Measurements from ENCODE around the gene CSNK2A3. TPM values are rescaled to one million over a fixed set of nuclear protein-coding genes. Genes with fewer than 3 reads are reported as not detected.
"Not testable (repeated sequence)": the region's sequence is repeated elsewhere in the genome, so short reads cannot be mapped to it uniquely, and the experiment has no call there.

The CSNK2A3 gene
- total and polyA plus RNA-seq, 8 donors = 0.19 to 1.1 (median 0.54) TPM; not detected in 1

GRCh38 chr11:11363674-11364073 is 10.6 kb upstream of the CSNK2A3 start:
- no peak for TF ChIP-seq CTCF (IDR thresholded peaks at IDR 0.05)
- no peaks in the 10 kb centered on the region for H3K9me3 ChIP-seq
- H3K4me3 ChIP-seq = no peak overlapping the region
- no peak for FAIRE-seq
- intact Hi-C loops (cut with DNase I) = no loop called here
- no peak for DNase-seq
- H3K4me1 ChIP-seq = no peaks in the 10 kb centered on the region
- H3K27me3 ChIP-seq = no peaks in the 10 kb centered on the region
- no peak for ATAC-seq
- H3K36me3 ChIP-seq = no peaks in the 10 kb centered on the region
- H3K27ac ChIP-seq = no peak overlapping the region

GRCh38 chr11:11359611-11360010 is 6.6 kb upstream of the CSNK2A3 start:
- no peak for ATAC-seq
- H3K4me3 ChIP-seq = no peak overlapping the region
- H3K27me3 ChIP-seq = no peaks in the 10 kb centered on the region
- H3K27ac ChIP-seq = no peak overlapping the region
- intact Hi-C loops (cut with DNase I) = no loop called here
- no peaks in the 10 kb centered on the region for H3K9me3 ChIP-seq
- no peak for TF ChIP-seq CTCF (IDR thresholded peaks at IDR 0.05)
- H3K4me1 ChIP-seq = no peaks in the 10 kb centered on the region
- no peak for FAIRE-seq
- DNase-seq = no peak
- H3K36me3 ChIP-seq = no peaks in the 10 kb centered on the region
- WGBS, 2 donors = 69 to 78% methylated on average over 3 of the region's 3 CpGs

GRCh38 chr11:11356842-11357241 is 3.8 kb upstream of the CSNK2A3 start:
- H3K4me1 ChIP-seq = no peaks in the 10 kb centered on the region
- no peak for ATAC-seq
- WGBS, 2 donors = 84 to 87% methylated on average over 9 of the region's 9 CpGs
- no peak for FAIRE-seq
- TF ChIP-seq CTCF (IDR thresholded peaks at IDR 0.05) = no peak
- no peaks in the 10 kb centered on the region for H3K27me3 ChIP-seq
- H3K4me3 ChIP-seq = no peak overlapping the region
- intact Hi-C loops (cut with DNase I) = no loop called here
- H3K36me3 ChIP-seq = no peaks in the 10 kb centered on the region
- no peak for DNase-seq
- H3K9me3 ChIP-seq = no peaks in the 10 kb centered on the region
- no peak overlapping the region for H3K27ac ChIP-seq

- 81 to 83% methylated on average over 8 of the region's 10 CpGs for WGBS, 2 donors
- not testable (repeated sequence) for H3K4me3 ChIP-seq
These were observed 1.2 kb downstream of the CSNK2A3 start for GRCh38 chr11:11351851-11352250.

GRCh38 chr11:11351042-11351586 is 1.9 kb downstream of the CSNK2A3 start:
- WGBS, 2 donors = 93 to 96% methylated on average over 4 of the region's 4 CpGs
- no peaks in the 10 kb centered on the region for H3K27me3 ChIP-seq
- no peak overlapping the region for H3K27ac ChIP-seq
- no peaks in the 10 kb centered on the region for H3K9me3 ChIP-seq
- DNase-seq (no peak), ATAC-seq (no peak), FAIRE-seq (no peak)
- H3K4me3 ChIP-seq = no peak overlapping the region
- TF ChIP-seq CTCF (IDR thresholded peaks at IDR 0.05) = no peak
- no peaks in the 10 kb centered on the region for H3K4me1 ChIP-seq
- intact Hi-C loops (cut with DNase I) = no loop called here
- H3K36me3 ChIP-seq = no peaks in the 10 kb centered on the region

More at GRCh38 chr11:11351851-11352250, 1.2 kb downstream of the CSNK2A3 start:
- H3K4me1 ChIP-seq; DNase-seq; H3K27ac ChIP-seq; intact Hi-C loops (cut with DNase I); FAIRE-seq; H3K27me3 ChIP-seq; H3K9me3 ChIP-seq; H3K36me3 ChIP-seq; ATAC-seq: not testable (repeated sequence)

All from pancreas (tissue), 10 donors.